HG02642 (cell line): Measurements from ENCODE around the gene SNAPIN.
"Not testable (repeated sequence)": the region's sequence is repeated elsewhere in the genome, so short reads cannot be mapped to it uniquely, and the experiment has no call there.

ENCODE experiments used
- ATAC-seq: cut with Tn5 transposase; IDR thresholded peaks from one replicate; pipeline ENCODE4 v1.9.1; 2021; ENCODE audit warnings: mild to moderate bottlenecking; ENCODE audit not compliant: unreplicated experiment, poor library complexity

SNAPIN gene

DNA sequence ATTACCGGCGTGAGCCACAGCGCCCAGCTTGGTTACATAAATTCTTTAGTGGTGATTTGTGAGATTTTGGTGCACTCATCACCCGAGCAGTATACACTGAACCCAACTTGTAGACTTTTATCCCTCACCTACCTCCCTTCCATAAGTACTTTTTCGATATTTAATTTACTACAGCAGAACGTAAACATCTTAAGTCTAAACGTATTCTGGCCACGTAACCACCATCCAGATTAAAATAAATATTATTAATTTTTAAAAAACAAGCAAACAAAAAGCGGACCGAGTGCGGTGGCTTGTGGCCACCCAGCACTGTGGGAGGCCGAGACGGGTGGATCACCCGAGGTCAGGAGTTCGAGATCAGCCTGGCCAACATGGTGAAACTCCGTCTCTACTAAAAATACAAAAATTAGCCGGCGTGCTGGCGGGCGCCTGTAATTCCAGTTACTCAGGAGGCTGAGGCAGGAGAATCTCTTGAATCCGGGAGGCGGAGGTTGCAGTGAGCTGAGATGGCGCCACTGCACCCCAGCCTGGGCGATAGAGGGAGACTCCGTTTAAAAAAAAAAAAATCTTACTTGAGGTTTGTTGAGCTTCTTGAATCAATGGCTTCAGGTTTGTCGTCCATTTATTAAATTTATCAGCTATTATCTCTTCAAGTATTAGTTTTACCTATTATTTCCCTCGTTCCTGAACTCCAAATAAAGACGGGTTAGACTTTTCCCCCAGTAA lies 13.3 kb downstream of the SNAPIN start:
- ATAC-seq, result not testable (repeated sequence)

DNA sequence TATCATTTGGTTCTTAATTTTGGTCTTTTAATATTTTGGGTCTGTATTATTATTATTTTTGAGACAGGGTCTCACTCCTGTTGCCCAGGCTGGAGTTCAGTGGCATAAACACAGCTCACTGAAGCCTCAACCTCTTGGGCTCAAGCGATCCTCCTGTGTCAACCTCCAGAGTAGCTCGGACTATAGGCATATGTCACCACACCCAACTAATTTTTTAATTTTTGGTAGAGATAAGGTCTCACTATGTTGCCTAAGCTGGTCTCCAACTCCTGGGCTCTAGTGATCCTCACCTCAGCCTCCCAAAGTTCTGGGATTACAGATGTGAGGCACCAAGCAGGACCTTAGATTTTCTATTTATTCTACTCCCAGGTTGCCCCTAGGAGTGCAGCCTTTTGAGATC lies 15.0 kb downstream of the SNAPIN start:
- no peak for ATAC-seq

DNA sequence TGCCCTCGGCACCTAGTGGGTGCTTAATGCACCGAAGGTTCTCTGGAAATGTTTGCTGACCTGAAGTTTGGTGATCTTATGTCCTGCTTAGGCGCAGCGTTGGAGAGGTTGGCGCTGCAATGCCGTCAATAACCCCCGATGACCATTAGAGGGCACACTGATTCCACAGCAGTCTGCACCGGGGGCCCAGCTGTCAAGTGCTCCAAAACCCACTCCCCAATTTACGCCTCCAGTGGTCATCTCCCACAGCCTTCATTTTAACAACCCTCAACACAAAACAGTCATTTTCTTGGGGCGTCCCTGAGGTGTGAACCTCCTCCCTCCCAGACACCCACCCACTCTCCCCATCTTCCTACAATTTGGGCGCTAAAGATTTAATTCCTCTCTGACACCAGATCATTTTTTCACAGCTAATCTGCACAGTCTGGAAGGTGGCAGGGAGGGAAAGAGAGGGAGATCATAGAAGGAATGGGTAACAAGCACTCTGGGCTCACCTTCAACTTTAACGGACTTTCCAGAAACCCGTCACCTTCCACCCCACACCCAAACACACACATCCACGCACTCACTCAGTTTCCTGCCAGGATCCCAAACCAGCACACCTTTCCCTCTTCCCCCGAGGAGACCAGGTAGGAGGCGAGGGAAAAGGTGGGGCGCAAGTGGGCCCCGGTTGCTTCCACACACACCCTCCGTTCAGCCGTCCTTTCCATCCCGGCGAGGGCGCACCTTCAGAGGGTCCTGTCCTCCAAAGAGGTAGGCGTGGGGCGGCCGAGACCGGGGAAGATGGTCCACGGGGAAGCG lies 19.4 kb downstream of the SNAPIN start:
- ATAC-seq, result no peak

- no peak for ATAC-seq
Measured at GRCh38 chr1:153678519-153679336, 20.2 kb downstream of the SNAPIN start, which contains the start of gene NPR1. TSS of gene NPR1 (plus strand) at chr1:153678688. CDS start at chr1:153679109, 421 bp downstream.

- no peak for ATAC-seq
Measured at GRCh38 chr1:153679337-153680119, 21.0 kb downstream of the SNAPIN start.

DNA sequence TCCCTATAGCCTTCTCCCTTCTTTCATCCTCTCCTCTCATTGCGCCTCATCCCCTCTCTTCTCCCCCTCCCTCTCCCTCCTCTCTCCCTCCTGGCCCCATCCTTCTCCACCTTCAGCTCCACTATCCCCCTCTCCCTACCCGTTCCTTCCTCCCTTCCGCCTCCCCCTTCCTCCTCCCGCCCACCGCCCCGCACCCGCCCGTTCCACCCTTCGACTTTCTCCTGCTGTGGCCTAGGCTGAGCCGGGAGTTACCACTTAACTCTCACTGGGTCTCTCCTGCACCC lies 21.6 kb downstream of the SNAPIN start:
- ATAC-seq, result no peak

- ATAC-seq, result no peak
Measured at GRCh38 chr1:153682730-153683129, 24.2 kb downstream of the SNAPIN start.

DNA sequence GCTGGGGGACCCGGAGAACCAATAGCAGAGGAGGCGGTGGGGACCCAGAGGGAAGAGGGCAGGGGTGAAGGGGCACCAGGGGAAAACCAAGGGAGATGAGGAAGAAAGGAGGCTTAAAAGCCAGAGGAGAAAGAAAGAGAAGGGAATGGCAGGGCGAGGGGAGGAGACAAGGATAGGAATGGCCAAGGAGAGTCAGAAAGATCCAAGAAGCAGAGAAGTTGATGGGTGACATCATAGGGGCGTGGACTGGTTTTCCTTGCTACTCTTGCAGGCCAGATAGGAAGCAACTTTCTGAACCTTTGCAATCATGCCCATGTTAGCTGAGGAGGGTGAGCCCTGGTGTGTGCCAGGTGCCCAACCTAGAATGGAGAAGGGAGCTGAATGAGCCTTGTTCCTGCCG lies 25.4 kb downstream of the SNAPIN start:
- ATAC-seq, result no peak

GRCh38 chr1:153684892-153685291 lies 26.4 kb downstream of the SNAPIN start:
- no peak for ATAC-seq

- no peak for ATAC-seq
Measured at GRCh38 chr1:153685544-153686340, 27.2 kb downstream of the SNAPIN start.

GRCh38 chr1:153687346-153688125 lies 29.0 kb downstream of the SNAPIN start:
- ATAC-seq, result no peak

GRCh38 chr1:153688276-153688675 lies 29.8 kb downstream of the SNAPIN start:
- ATAC-seq, result no peak

- ATAC-seq, result no peak
Measured at GRCh38 chr1:153688736-153689328, 30.3 kb downstream of the SNAPIN start.

DNA sequence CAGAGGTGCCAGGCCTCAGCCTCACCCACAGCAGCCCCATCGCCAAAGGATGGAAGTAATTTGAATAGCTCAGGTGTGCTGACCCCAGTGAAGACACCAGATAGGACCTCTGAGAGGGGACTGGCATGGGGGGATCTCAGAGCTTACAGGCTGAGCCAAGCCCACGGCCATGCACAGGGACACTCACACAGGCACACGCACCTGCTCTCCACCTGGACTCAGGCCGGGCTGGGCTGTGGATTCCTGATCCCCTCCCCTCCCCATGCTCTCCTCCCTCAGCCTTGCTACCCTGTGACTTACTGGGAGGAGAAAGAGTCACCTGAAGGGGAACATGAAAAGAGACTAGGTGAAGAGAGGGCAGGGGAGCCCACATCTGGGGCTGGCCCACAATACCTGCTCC lies 35.0 kb downstream of the SNAPIN start:
- ATAC-seq, result no peak

DNA sequence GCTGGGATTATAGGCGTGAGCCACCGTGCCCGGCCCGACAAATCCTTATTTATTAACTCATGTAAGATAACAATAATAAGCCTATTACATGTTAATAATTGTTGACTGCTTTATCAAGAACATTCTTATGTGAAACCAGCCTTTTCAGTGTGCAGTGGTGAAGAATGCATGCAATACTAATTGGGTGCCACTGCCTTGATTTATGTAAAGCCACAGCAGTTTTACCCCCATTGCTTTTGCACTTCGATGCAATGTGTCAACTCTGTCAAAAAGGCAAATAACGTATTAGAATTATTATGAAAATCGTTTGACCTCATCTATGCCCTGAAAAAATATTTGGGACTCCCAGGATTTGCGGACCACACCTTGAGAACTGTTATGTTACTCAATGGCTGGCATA lies 38.2 kb downstream of the SNAPIN start:
- no peak for ATAC-seq

DNA sequence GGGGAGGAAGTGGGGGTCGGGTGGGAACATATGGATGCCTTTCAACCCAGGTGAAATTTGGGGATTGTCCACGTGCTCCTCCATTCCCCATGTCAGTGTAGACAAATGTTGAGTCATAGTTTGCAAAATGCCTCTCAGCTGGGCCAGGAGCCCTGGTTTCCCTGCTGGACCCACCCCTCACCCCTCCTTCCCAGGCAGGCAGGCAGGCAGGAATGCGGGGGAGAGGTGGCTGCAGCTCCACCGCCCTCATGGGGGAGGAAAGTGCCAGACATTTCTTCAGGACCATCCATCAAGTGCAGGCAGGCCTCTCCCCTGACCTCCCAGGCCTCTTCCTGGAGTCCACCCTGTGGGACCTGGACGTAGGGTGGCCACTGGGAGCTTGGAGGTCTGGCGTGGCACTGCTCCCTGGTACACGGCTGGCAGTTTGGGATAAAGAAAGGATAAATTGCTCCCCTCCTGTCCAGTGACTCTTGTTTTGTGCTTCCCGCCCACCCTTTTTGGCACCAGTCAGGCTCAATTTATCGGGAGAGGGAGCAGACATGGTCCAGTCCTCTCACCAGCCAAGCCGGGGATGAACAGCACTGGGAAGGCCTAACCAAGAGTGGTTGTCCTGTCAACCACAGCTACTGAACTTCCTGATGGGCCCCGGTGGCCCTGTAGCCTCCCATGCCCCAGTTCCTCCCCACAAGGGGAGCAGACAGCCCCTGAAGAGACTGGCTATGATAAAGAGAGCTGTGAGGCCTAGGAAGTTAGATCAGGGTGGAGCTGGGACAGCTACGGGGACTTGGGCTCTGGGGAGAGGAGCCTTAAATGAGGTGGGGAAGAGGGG lies 38.9 kb downstream of the SNAPIN start:
- no peak for ATAC-seq
